ENCODE measurements around the gene NRDE2.
"Not testable (repeated sequence)": the region's sequence is repeated elsewhere in the genome, so short reads cannot be mapped to it uniquely, and the experiment has no call there.

The NRDE2 gene

GRCh38 chr14:90341784-90342183, 10.0 kb upstream of the NRDE2 start:
- no peak for DNase-seq (ENCODE audit: low read depth in 2 of 2)

GRCh38 chr14:90341232-90341631, 9.5 kb upstream of the NRDE2 start:
- DNase-seq (ENCODE audit: low read depth in 2 of 2), result not testable (repeated sequence)

GRCh38 chr14:90336985-90337384, 5.2 kb upstream of the NRDE2 start:
- no peak for DNase-seq (ENCODE audit: low read depth in 2 of 2)

DNA sequence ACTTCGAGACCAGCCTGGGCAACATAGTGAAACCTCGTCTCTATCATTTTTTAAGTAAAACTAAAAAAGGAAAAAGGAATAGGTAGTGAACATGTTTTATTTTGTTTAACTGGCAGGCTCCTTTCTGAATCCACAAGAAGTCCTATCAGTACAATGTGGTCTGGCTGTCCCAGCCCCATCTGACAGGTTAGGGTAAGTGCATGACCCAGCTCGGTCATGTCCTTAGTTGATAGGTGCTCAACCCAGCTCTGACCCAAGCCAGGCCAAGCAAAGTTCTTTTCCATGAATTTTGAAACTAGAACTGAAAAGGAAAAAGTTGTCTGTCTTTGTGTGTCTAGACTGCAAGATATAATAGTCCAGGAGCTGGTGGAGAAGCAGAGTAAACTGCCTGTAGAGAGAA, 4.7 kb upstream of the NRDE2 start:
- no peak for DNase-seq (ENCODE audit: low read depth in 2 of 2)

- no peak for DNase-seq (ENCODE audit: low read depth in 2 of 2)
Measured at GRCh38 chr14:90332271-90332584, 487 bp upstream of the NRDE2 start.

GRCh38 chr14:90330203-90331196, 1.2 kb downstream of the NRDE2 start:
- no peak for DNase-seq (ENCODE audit: low read depth in 2 of 2)

DNA sequence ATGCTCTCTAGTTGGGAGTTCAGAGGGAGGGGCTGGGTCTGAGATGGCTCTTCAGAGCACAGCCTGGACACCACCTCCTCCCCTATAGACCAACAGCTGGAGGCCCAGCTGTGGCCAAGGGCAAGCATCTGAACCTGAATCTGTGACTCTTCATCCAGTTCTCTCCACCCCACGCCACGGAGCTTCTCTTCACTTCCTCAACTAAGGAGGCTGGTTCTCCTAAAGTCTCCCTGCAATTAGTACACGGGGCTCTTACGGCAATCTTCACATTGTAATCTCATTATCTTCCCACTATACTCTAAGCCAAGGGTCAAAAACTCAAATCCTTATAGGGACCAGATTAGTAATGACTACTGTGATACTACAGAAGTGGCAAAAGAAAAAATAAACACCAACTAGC, 9.8 kb downstream of the NRDE2 start:
- no peak for DNase-seq (ENCODE audit: low read depth in 2 of 2)

GRCh38 chr14:90319634-90320541, 11.9 kb downstream of the NRDE2 start:
- DNase-seq (ENCODE audit: low read depth in 2 of 2), result no peak

GRCh38 chr14:90319173-90319572, 12.6 kb downstream of the NRDE2 start:
- no peak for DNase-seq (ENCODE audit: low read depth in 2 of 2)

GRCh38 chr14:90318016-90318415, 13.7 kb downstream of the NRDE2 start:
- DNase-seq (ENCODE audit: low read depth in 2 of 2), result no peak

GRCh38 chr14:90317286-90317685, 14.5 kb downstream of the NRDE2 start:
- no peak for DNase-seq (ENCODE audit: low read depth in 2 of 2)

DNA sequence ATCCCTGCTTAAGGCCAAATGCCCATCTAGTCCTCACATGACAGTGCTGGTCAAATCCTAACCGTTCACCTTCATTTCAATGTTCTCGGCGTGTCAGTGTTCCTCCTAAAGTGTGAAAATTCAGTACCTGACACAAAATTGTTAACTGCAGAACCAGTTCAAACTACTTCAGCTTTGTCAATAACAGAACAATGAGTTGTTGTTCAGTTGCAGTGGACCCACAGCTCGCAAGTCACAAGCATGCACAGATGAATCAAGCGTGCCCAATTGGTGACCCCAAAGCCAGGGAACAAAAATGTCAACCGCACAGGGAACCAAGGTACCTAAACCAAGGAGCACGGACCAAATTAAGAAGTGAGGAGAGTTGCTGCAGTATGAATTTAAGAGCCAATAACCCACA, 23.2 kb downstream of the NRDE2 start:
- DNase-seq (ENCODE audit: low read depth in 2 of 2), result no peak

DNA sequence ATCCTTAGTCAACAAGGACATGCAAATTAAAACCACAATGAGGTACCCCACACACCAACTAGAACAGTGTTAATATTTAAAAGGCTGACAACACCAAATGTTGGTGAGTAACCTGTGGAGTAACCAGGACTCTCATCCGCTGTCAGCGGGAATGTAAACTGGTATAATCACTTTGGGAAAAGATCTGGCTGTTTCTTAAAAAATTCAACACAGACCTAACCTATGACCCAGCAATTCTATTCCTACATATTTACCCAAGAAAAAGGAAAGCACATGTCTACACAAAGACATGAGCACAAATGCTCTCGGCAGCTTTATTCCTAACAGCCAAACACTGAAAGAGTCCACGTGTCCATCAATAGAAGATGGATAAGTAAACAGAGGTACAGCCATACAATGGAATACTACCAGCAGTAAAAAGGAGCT, 26.6 kb downstream of the NRDE2 start:
- DNase-seq (ENCODE audit: low read depth in 2 of 2), result no peak

DNA sequence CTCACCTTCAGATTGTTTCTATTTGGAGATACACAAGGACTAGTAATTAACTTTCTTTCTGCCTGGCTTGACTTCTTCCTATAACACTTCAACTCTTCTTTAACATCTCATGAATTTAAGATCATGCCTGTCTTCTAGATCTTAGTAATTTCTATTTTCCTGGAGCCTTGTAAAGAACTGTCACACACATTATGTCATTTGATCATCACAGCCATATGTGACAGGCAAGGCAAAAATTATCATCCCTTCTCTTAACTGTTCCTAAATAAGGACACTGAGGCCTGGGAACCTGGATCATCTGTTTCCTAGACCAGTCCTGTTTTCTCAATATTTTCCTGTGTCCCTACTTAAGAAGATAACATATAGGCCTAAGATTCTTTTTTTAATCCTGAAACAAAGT, 27.2 kb downstream of the NRDE2 start:
- no peak for DNase-seq (ENCODE audit: low read depth in 2 of 2)

DNA sequence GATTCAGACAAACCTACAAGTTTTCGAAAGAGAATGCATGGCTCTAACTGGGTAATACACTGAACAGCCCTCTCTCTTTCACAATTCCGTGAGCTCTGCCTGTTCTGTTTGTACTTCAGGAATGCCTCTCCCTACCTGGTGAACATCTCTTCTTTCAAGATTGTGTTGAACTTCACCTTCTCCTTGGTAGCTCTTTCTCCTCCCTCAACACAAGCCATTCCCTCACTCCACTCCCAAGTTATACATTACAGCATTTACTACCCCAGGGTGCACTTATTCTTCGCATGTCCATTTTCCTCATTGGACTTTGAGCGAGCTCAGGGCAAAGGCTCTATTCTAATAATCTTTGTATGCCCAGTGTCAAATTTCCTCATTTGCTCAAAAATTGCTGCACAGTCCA, 28.3 kb downstream of the NRDE2 start:
- no peak for DNase-seq (ENCODE audit: low read depth in 2 of 2)

DNA sequence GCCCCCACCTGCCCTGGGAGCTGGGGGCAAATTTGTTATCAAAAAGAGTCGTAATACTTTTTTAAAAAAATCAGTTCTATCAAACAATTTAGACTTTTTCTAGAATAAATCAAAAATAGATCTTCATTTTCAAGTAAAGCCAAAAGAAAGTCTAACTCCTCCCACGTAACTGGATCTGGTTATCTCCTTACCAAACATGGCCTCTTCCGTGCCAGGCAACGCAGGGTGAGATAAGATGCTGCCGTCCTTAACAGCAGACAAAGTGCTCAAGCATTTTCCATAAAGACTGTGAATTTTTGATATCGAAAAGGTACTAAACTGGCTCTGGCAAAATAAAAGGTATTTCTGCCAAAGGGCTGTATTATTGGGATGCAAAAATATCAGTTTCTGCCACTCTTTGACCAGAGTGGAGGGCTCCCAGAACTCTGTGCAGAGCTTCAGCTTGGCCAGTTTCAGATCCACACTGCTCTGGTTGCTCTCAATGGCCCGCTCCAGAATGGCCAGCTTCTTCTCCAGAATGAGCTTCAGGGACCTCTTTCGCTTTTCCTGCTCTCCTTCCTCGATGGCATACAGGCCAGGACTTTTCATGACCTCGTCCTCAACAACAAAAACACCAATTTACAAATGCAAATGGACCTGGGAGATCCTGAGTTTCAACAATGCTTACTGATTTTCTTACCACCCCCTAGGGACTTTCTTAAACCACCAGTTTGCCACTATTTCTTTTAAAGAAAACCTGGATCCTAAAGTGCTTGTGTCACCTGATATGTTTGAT, 29.0 kb downstream of the NRDE2 start:
- DNase-seq (ENCODE audit: low read depth in 2 of 2), result no peak

DNA sequence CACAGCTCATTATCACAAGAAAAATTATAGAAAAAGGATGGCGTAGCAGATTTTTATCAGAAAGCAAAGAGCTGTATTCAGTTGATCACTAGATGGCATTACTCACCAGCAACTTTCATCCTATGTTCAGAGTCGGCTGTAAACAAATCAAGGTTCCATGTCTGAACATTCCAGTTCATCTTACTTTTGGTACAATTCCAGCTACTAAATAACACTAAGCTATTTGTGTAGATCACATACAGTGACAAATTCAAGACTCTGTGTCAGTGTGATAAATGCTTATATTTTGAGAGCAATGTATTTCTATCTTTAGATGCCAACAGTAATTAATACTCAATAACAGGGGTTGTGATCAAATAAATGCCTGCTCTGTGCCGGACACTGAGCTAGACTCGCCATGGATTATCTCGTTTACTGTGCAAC, 30.1 kb downstream of the NRDE2 start:
- DNase-seq (ENCODE audit: low read depth in 2 of 2), result no peak

GRCh38 chr14:90301122-90301521, 30.6 kb downstream of the NRDE2 start:
- DNase-seq (ENCODE audit: low read depth in 2 of 2), result no peak

- no peak for DNase-seq (ENCODE audit: low read depth in 2 of 2)
Measured at GRCh38 chr14:90300611-90301047, 31.1 kb downstream of the NRDE2 start.

GRCh38 chr14:90299408-90299807, 32.3 kb downstream of the NRDE2 start:
- no peak for DNase-seq (ENCODE audit: low read depth in 2 of 2)

GRCh38 chr14:90297876-90298629, 33.7 kb downstream of the NRDE2 start:
- no peak for DNase-seq (ENCODE audit: low read depth in 2 of 2)
